ENCODE measurements around the gene ATP6V1C2. TPM values are rescaled to one million over a fixed set of nuclear protein-coding genes. Genes with fewer than 3 reads are reported as not detected.

ATP6V1C2 gene
- total RNA-seq, 1 donor from 2014 or later: 0.14 TPM

GRCh38 chr2:10819714-10820314 is 98.4 kb downstream of the ATP6V1C2 start:
- FAIRE-seq (no peak), DNase-seq (ENCODE audit: low read depth) (no peak)
- H3K4me3 ChIP-seq (ENCODE audit: insufficient read depth, low read depth, low read length): no peak overlapping the region
- Mint-ChIP-seq H3K4me3 (ENCODE audit: unreplicated experiment) (no peak overlapping the region), H3K36me3 (ENCODE audit: low read depth, unreplicated experiment) (no peaks in the 10 kb centered on the region), H3K4me1 (ENCODE audit: low read depth, unreplicated experiment) (no peaks in the 10 kb centered on the region), H3K27me3 (ENCODE audit: low read depth, unreplicated experiment) (peaks cover 33% of the 10 kb centered on the region), H3K27ac (ENCODE audit: unreplicated experiment) (no peak overlapping the region), H3K9me3 (ENCODE audit: unreplicated experiment) (peaks cover 4% of the 10 kb centered on the region)
- H3K79me2 ChIP-seq (ENCODE audit: insufficient read depth, low read length): no peaks in the 10 kb centered on the region
- H2AFZ ChIP-seq (ENCODE audit: low read depth, low read length): no peak overlapping the region
- H3K4me2 ChIP-seq (ENCODE audit: low read length): no peak overlapping the region
- H3K4me1 ChIP-seq (ENCODE audit: insufficient read depth, low read length): no peaks in the 10 kb centered on the region
- no peak overlapping the region for H3K9ac ChIP-seq (ENCODE audit: low read length)
- no peaks in the 10 kb centered on the region for H4K20me1 ChIP-seq (ENCODE audit: insufficient read depth, low read length)
- no peaks in the 10 kb centered on the region for H3K36me3 ChIP-seq (ENCODE audit: insufficient read depth, low read length)
- H3K27me3 ChIP-seq (ENCODE audit: insufficient read depth, low read length): peaks cover 12% of the 10 kb centered on the region
- peaks cover 4% of the 10 kb centered on the region for H3K9me3 ChIP-seq (ENCODE audit: insufficient read depth, low read depth, low read length)
- no peak overlapping the region for H3K27ac ChIP-seq (ENCODE audit: low read depth, low read length)
- TF ChIP-seq CTCF (IDR thresholded peaks at IDR 0.05; ENCODE audit: insufficient read depth, low read depth, low read length): no peak
- no peak for TF ChIP-seq EZH2 (IDR thresholded peaks at IDR 0.05; ENCODE audit: insufficient read depth, low read length)

GRCh38 chr2:10820562-10820961 is 99.1 kb downstream of the ATP6V1C2 start:
- Histone ChIP-seq H3K27me3 (ENCODE audit: insufficient read depth, low read length) (peaks cover 13% of the 10 kb centered on the region), H3K79me2 (ENCODE audit: insufficient read depth, low read length) (no peaks in the 10 kb centered on the region), H3K9ac (ENCODE audit: low read length) (no peak overlapping the region), H3K4me2 (ENCODE audit: low read length) (no peak overlapping the region), H3K27ac (ENCODE audit: low read depth, low read length) (no peak overlapping the region), H3K36me3 (ENCODE audit: insufficient read depth, low read length) (no peaks in the 10 kb centered on the region), H4K20me1 (ENCODE audit: insufficient read depth, low read length) (no peaks in the 10 kb centered on the region), H3K4me3 (ENCODE audit: insufficient read depth, low read depth, low read length) (no peak overlapping the region), H3K9me3 (ENCODE audit: insufficient read depth, low read depth, low read length) (peaks cover 4% of the 10 kb centered on the region), H3K4me1 (ENCODE audit: insufficient read depth, low read length) (no peaks in the 10 kb centered on the region), H2AFZ (ENCODE audit: low read depth, low read length) (no peak overlapping the region)
- H3K4me3 Mint-ChIP-seq (ENCODE audit: unreplicated experiment): no peak overlapping the region
- TF ChIP-seq CTCF (IDR thresholded peaks at IDR 0.05; ENCODE audit: insufficient read depth, low read depth, low read length): no peak
- TF ChIP-seq EZH2 (IDR thresholded peaks at IDR 0.05; ENCODE audit: insufficient read depth, low read length): no peak
- no peaks in the 10 kb centered on the region for H3K4me1 Mint-ChIP-seq (ENCODE audit: low read depth, unreplicated experiment)
- peaks cover 4% of the 10 kb centered on the region for H3K9me3 Mint-ChIP-seq (ENCODE audit: unreplicated experiment)
- H3K27me3 Mint-ChIP-seq (ENCODE audit: low read depth, unreplicated experiment): peaks cover 39% of the 10 kb centered on the region
- no peak for FAIRE-seq
- H3K27ac Mint-ChIP-seq (ENCODE audit: unreplicated experiment): no peak overlapping the region
- DNase-seq (ENCODE audit: low read depth): no peak
- H3K36me3 Mint-ChIP-seq (ENCODE audit: low read depth, unreplicated experiment): no peaks in the 10 kb centered on the region

GRCh38 chr2:10820978-10821695 is 99.7 kb downstream of the ATP6V1C2 start:
- H3K36me3 Mint-ChIP-seq (ENCODE audit: low read depth, unreplicated experiment): no peaks in the 10 kb centered on the region
- H3K4me3 Mint-ChIP-seq (ENCODE audit: unreplicated experiment): no peak overlapping the region
- Histone ChIP-seq H3K36me3 (ENCODE audit: insufficient read depth, low read length) (no peaks in the 10 kb centered on the region), H2AFZ (ENCODE audit: low read depth, low read length) (no peak overlapping the region), H3K27me3 (ENCODE audit: insufficient read depth, low read length) (peaks cover 16% of the 10 kb centered on the region), H3K9ac (ENCODE audit: low read length) (no peak overlapping the region), H4K20me1 (ENCODE audit: insufficient read depth, low read length) (no peaks in the 10 kb centered on the region), H3K79me2 (ENCODE audit: insufficient read depth, low read length) (no peaks in the 10 kb centered on the region), H3K9me3 (ENCODE audit: insufficient read depth, low read depth, low read length) (peaks cover 6% of the 10 kb centered on the region), H3K4me3 (ENCODE audit: insufficient read depth, low read depth, low read length) (no peak overlapping the region), H3K4me2 (ENCODE audit: low read length) (no peak overlapping the region), H3K4me1 (ENCODE audit: insufficient read depth, low read length) (no peaks in the 10 kb centered on the region), H3K27ac (ENCODE audit: low read depth, low read length) (no peak overlapping the region)
- TF ChIP-seq CTCF (IDR thresholded peaks at IDR 0.05; ENCODE audit: insufficient read depth, low read depth, low read length) (no peak), EZH2 (IDR thresholded peaks at IDR 0.05; ENCODE audit: insufficient read depth, low read length) (no peak)
- H3K27me3 Mint-ChIP-seq (ENCODE audit: low read depth, unreplicated experiment): peaks cover 39% of the 10 kb centered on the region
- DNase-seq (ENCODE audit: low read depth): no peak
- H3K4me1 Mint-ChIP-seq (ENCODE audit: low read depth, unreplicated experiment): no peaks in the 10 kb centered on the region
- peaks cover 4% of the 10 kb centered on the region for H3K9me3 Mint-ChIP-seq (ENCODE audit: unreplicated experiment)
- no peak overlapping the region for H3K27ac Mint-ChIP-seq (ENCODE audit: unreplicated experiment)
- FAIRE-seq: no peak
